Mucosa of descending colon (tissue), 3 donors: ENCODE results near the gene KRTAP22-2. TPM values are rescaled to one million over a fixed set of nuclear protein-coding genes. Genes with fewer than 3 reads are reported as not detected.

Experiments used
- ATAC-seq: fragments of 200-7000 bp; cut with Tn5 transposase; one replicate; pipeline ENCODE4 v1.9.1; 2020; ENCODE audit warnings: mild to moderate bottlenecking, moderate library complexity
- DNase-seq, 3 donors: peaks; one replicate each; pipeline ENCODE4 v3.0.0-alpha.2; 2020
- H3K36me3 ChIP-seq: fragments of 200-600 bp; one replicate; pipeline ENCODE4 v1.8.0; 2021; ENCODE audit warnings: low read depth, mild to moderate bottlenecking
- H3K4me1 ChIP-seq: fragments of 200-600 bp; one replicate; pipeline ENCODE4 v1.8.0; 2021; ENCODE audit warnings: low read depth, mild to moderate bottlenecking
- H3K4me3 ChIP-seq: fragments of 200-600 bp; one replicate; pipeline ENCODE4 v1.8.0; 2021; ENCODE audit warnings: mild to moderate bottlenecking
- H3K9me3 ChIP-seq: fragments of 200-600 bp; one replicate; pipeline ENCODE4 v1.8.0; 2021; ENCODE audit warnings: mild to moderate bottlenecking
- CTCF ChIP-seq: fragments of 200-600 bp; IDR thresholded peaks from one replicate; pipeline ENCODE4 v1.8.0; 2022; ENCODE audit warnings: antibody characterized with exemption, mild to moderate bottlenecking
- intact Hi-C, 2 donors: fragments of 100-400 bp; cut with DNase I in 1 of 2; cut with micrococcal nuclease in 1 of 2; formaldehyde crosslinking; loops; one replicate each; pipeline versions ENCODE4 v1.11.0 to v1.11.1; 2022; cut with DNase I, micrococcal nuclease
- total RNA-seq, 3 donors: library from RNA; stranded (reverse); fragmentation: NEBNext Ultra II Directional in 2 of 3; extraction: Animal tissue kit (Norgen Biotek cat#: 25700) in 2 of 3; gene quantifications; one replicate each; pipeline versions ENCODE4 v1.2.1 to v1.2.4, GENCODE V29; 2021 to 2023
- donor health status: DM: no; HTN: no; CAD: no; lungs with moderate emphysema.
- donor health status: DM: no; HTN: no; CAD: no.
- donor health status: DM: no; HTN: yes; CAD: no.

The KRTAP22-2 gene
- total RNA-seq, 3 donors from 2014 or later, result not detected

- H3K9me3 ChIP-seq, result peaks cover 71% of the 10 kb centered on the region
- no peak for TF ChIP-seq CTCF
- no peaks in the 10 kb centered on the region for H3K36me3 ChIP-seq
- no peaks in the 10 kb centered on the region for H3K4me1 ChIP-seq
- no peak for ATAC-seq
- no peak overlapping the region for H3K4me3 ChIP-seq
- intact Hi-C loops, result no loop called here
- DNase-seq, result no peak
These were observed 37.4 kb downstream of the KRTAP22-2 start for GRCh38 chr21:30552782-30553181.

- ATAC-seq, result no peak
- H3K9me3 ChIP-seq, result peaks cover 45% of the 10 kb centered on the region
- TF ChIP-seq CTCF, result no peak
- intact Hi-C loops, result no loop called here
- H3K4me3 ChIP-seq, result no peak within 1 kb of the TSS
- DNase-seq, result no peak
- no peaks in the 10 kb centered on the region for H3K36me3 ChIP-seq
- no peaks in the 10 kb centered on the region for H3K4me1 ChIP-seq
These were observed 48.4 kb downstream of the KRTAP22-2 start, which contains the start of gene KRTAP19-6 for GRCh38 chr21:30541764-30542163. Gene KRTAP19-6, minus strand, starts transcription at chr21:30541864. Its CDS starts 31 bp downstream, at chr21:30541833.

Other genes with a start within 250 kb of the KRTAP22-2 start
- not detected for gene KRTAP23-1, start 241.8 kb downstream of the KRTAP22-2 start, total RNA-seq
- gene KRTAP13-2, start 218.1 kb downstream of the KRTAP22-2 start, total RNA-seq, result 10 to 100 TPM in 1 of 3 donors, 1 to 10 TPM in 1, under 1 TPM in 1; 0.47 to 15.0 (median 2.9) TPM
- not detected for gene KRTAP13-1, start 194.4 kb downstream of the KRTAP22-2 start, total RNA-seq
- gene KRTAP13-3, start 164.5 kb downstream of the KRTAP22-2 start, total RNA-seq, result not detected
- gene KRTAP13-4, start 160.2 kb downstream of the KRTAP22-2 start, total RNA-seq, result not detected
- not detected for gene KRTAP15-1, start 150.1 kb downstream of the KRTAP22-2 start, total RNA-seq
- not detected for gene KRTAP19-1, start 110.0 kb downstream of the KRTAP22-2 start, total RNA-seq
- gene KRTAP19-2, start 103.0 kb downstream of the KRTAP22-2 start, total RNA-seq, result not detected
- gene KRTAP19-3, start 98.4 kb downstream of the KRTAP22-2 start, total RNA-seq, result not detected
- gene KRTAP19-4, start 93.2 kb downstream of the KRTAP22-2 start, total RNA-seq, result not detected
- gene KRTAP19-5, start 88.3 kb downstream of the KRTAP22-2 start, total RNA-seq, result not detected
- not detected for gene KRTAP19-6, start 48.5 kb downstream of the KRTAP22-2 start, total RNA-seq
- gene KRTAP19-7, start 29.1 kb downstream of the KRTAP22-2 start, total RNA-seq, result not detected
- gene KRTAP6-3, start 2.0 kb upstream of the KRTAP22-2 start, total RNA-seq, result not detected
- gene KRTAP6-2, start 8.5 kb upstream of the KRTAP22-2 start, total RNA-seq, result not detected
- not detected for gene KRTAP22-1, start 10.7 kb upstream of the KRTAP22-2 start, total RNA-seq
- gene KRTAP6-1, start 23.5 kb upstream of the KRTAP22-2 start, total RNA-seq, result not detected
- gene KRTAP20-1, start 26.0 kb upstream of the KRTAP22-2 start, total RNA-seq, result not detected
- gene KRTAP20-4, start 30.2 kb upstream of the KRTAP22-2 start, total RNA-seq, result not detected
- not detected for gene KRTAP20-2, start 44.8 kb upstream of the KRTAP22-2 start, total RNA-seq
- not detected for gene KRTAP20-3, start 52.5 kb upstream of the KRTAP22-2 start, total RNA-seq
- gene KRTAP21-3, start 128.4 kb upstream of the KRTAP22-2 start, total RNA-seq, result not detected
- not detected for gene KRTAP21-2, start 156.9 kb upstream of the KRTAP22-2 start, total RNA-seq
- not detected for gene KRTAP21-1, start 165.0 kb upstream of the KRTAP22-2 start, total RNA-seq
- not detected for gene KRTAP8-1, start 222.9 kb upstream of the KRTAP22-2 start, total RNA-seq
- gene KRTAP7-1, start 239.4 kb upstream of the KRTAP22-2 start, total RNA-seq, result not detected